NCI-H2081 (cell line): ENCODE results near the gene AGAP1.
"Not testable (repeated sequence)": the region's sequence is repeated elsewhere in the genome, so short reads cannot be mapped to it uniquely, and the experiment has no call there.

Source experiments
- DNase-seq, 2 experiments: peaks; one replicate each; lab custom pipeline; 2025; lab: John Stamatoyannopoulos, UW

The AGAP1 gene

GRCh38 chr2:236070236-236070635 lies 576.4 kb downstream of the AGAP1 start:
- DNase-seq = no peak

- DNase-seq = no peak
These were observed 579.4 kb downstream of the AGAP1 start for GRCh38 chr2:236073246-236073645.

GRCh38 chr2:236073867-236074655 lies 580.2 kb downstream of the AGAP1 start:
- no peak for DNase-seq

GRCh38 chr2:236075802-236076201 lies 582.0 kb downstream of the AGAP1 start:
- DNase-seq = no peak

GRCh38 chr2:236078297-236079255 lies 584.7 kb downstream of the AGAP1 start:
- DNase-seq = no peak

- DNase-seq = no peak
These were observed 586.6 kb downstream of the AGAP1 start for GRCh38 chr2:236080412-236080811.

GRCh38 chr2:236081171-236081570 lies 587.3 kb downstream of the AGAP1 start:
- no peak for DNase-seq

GRCh38 chr2:236082061-236082460 lies 588.2 kb downstream of the AGAP1 start:
- DNase-seq = peak; percentile 39 to 85

- no peak for DNase-seq
These were observed 590.1 kb downstream of the AGAP1 start for GRCh38 chr2:236083934-236084333.

GRCh38 chr2:236085211-236085610 lies 591.4 kb downstream of the AGAP1 start:
- no peak for DNase-seq

- no peak for DNase-seq
These were observed 591.8 kb downstream of the AGAP1 start for GRCh38 chr2:236085647-236086046.

GRCh38 chr2:236086403-236086970 lies 592.6 kb downstream of the AGAP1 start:
- no peak for DNase-seq

- DNase-seq = peak; percentile 24 to 76
These were observed 593.2 kb downstream of the AGAP1 start for GRCh38 chr2:236086971-236087465.

GRCh38 chr2:236088368-236089057 lies 594.7 kb downstream of the AGAP1 start:
- DNase-seq = no peak

GRCh38 chr2:236089271-236090026 lies 595.6 kb downstream of the AGAP1 start:
- DNase-seq = no peak

- no peak for DNase-seq
These were observed 596.2 kb downstream of the AGAP1 start for GRCh38 chr2:236090027-236090382.

- DNase-seq = not testable (repeated sequence)
These were observed 597.0 kb downstream of the AGAP1 start for GRCh38 chr2:236090826-236091225.

GRCh38 chr2:236092714-236093113 lies 598.9 kb downstream of the AGAP1 start:
- DNase-seq = no peak

- DNase-seq = no peak
These were observed 599.3 kb downstream of the AGAP1 start for GRCh38 chr2:236093134-236093533.

GRCh38 chr2:236095504-236095903 lies 601.7 kb downstream of the AGAP1 start:
- no peak for DNase-seq

- DNase-seq = no peak
These were observed 607.6 kb downstream of the AGAP1 start for GRCh38 chr2:236101311-236101950.
